GM10266 (cell line): ENCODE data around the gene PRKCSH.

Experiments
- DNase-seq: peaks from one replicate; pipeline ENCODE4 v3.0.0; 2012; ENCODE audit errors: extremely low spot score
- TF ChIP-seq, protein P1 (sequence below): IDR thresholded peaks from 2 replicates; pipeline ENCODE4 v1.5.1; 2012; ENCODE audit warnings: mild to moderate bottlenecking, low read depth; ENCODE audit not compliant: control insufficient read depth, insufficient read depth; ENCODE audit errors: missing control alignments

PRKCSH gene

DNA sequence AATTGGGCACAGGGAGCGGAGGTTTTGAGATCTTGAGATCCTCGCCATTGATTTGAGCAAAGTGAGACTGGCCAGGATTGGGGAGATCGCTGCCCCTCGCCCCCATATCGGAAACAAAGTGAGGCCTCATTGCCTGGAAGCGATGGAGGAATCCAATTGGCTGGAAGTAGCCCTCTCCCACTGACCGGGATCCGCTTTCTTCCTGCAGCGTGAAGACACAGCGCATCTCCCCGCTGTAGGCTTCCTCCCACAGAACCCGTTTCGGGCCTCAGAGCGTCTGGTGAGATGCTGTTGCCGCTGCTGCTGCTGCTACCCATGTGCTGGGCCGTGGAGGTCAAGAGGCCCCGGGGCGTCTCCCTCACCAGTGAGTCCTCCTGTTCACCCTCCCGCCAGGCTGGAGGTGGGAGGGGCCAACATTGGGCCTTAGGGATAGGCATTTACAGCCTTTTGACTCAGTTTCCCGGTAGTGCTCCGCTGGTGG is 438 bp downstream of the PRKCSH start:
- TF ChIP-seq, protein P1, sequence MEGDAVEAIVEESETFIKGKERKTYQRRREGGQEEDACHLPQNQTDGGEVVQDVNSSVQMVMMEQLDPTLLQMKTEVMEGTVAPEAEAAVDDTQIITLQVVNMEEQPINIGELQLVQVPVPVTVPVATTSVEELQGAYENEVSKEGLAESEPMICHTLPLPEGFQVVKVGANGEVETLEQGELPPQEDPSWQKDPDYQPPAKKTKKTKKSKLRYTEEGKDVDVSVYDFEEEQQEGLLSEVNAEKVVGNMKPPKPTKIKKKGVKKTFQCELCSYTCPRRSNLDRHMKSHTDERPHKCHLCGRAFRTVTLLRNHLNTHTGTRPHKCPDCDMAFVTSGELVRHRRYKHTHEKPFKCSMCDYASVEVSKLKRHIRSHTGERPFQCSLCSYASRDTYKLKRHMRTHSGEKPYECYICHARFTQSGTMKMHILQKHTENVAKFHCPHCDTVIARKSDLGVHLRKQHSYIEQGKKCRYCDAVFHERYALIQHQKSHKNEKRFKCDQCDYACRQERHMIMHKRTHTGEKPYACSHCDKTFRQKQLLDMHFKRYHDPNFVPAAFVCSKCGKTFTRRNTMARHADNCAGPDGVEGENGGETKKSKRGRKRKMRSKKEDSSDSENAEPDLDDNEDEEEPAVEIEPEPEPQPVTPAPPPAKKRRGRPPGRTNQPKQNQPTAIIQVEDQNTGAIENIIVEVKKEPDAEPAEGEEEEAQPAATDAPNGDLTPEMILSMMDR = no peak
- DNase-seq = peak; percentile 15

GRCh38 chr19:11437955-11438354 is 2.5 kb downstream of the PRKCSH start:
- TF ChIP-seq, protein P1 = no peak
- no peak for DNase-seq

DNA sequence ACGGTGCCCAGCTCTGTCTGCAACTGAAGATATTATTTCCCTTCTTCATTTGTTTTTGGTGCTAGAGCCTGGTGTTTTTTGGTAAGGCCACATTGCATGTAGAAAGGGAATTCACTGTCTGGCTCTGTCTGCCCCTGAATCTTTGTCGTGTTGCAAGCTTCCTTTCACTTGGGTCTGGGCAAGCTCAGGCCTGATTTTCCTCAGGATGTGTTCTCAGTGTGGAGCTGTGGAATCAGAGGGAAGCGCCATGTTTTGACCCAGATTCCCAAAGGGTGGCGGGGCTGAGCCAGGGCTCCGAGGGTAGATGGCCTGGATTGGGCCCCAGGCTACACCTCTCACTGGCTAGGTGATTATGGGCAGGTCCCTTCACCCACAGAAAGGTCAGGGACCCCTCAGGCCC is 8.6 kb downstream of the PRKCSH start:
- DNase-seq = no peak
- TF ChIP-seq, protein P1 = no peak

- no peak for DNase-seq
These were observed 9.7 kb downstream of the PRKCSH start for GRCh38 chr19:11445141-11445540.

GRCh38 chr19:11446271-11446651 is 10.8 kb downstream of the PRKCSH start:
- TF ChIP-seq, protein P1 = no peak
- no peak for DNase-seq

More at GRCh38 chr19:11445141-11445540, 9.7 kb downstream of the PRKCSH start:
- TF ChIP-seq, protein P1 = no peak

GRCh38 chr19:11446652-11447301 is 11.3 kb downstream of the PRKCSH start:
- peak; percentile 76 for DNase-seq

More at GRCh38 chr19:11446652-11447301, 11.3 kb downstream of the PRKCSH start:
- TF ChIP-seq, protein P1 = peak; percentile 78
